ENCODE measurements around the gene CLDN22.

The CLDN22 gene

GRCh38 chr4:183353557-183353956 lies 33.5 kb upstream of the CLDN22 start:
- ChIA-PET POLR2A (ENCODE audit: low non-redundant PET) (no interaction called here), CTCF (no interaction called here)
- no peak for DNase-seq (ENCODE audit: low spot score)

GRCh38 chr4:183352546-183352945 lies 32.5 kb upstream of the CLDN22 start:
- no peak for TF ChIP-seq CTCF (conservative IDR thresholded peaks at IDR 0.05; ENCODE audit: low read depth)
- ChIA-PET CTCF (no interaction called here), POLR2A (ENCODE audit: low non-redundant PET) (no interaction called here)
- no peak for DNase-seq (ENCODE audit: low spot score)
- no peak overlapping the region for H3K27ac ChIP-seq

More at GRCh38 chr4:183353557-183353956, 33.5 kb upstream of the CLDN22 start:
- no peak for TF ChIP-seq CTCF (conservative IDR thresholded peaks at IDR 0.05; ENCODE audit: low read depth)
- H3K27ac ChIP-seq: no peak overlapping the region

- TF ChIP-seq CTCF (conservative IDR thresholded peaks at IDR 0.05; ENCODE audit: low read depth): no peak
- ChIA-PET CTCF (interaction anchor here (0.6 to 0.7 kb wide), 2 partner anchors 57 to 412 kb away, joined by 3 read pairs; no protein-coding TSS in a partner anchor), POLR2A (ENCODE audit: low non-redundant PET) (no interaction called here)
- no peak for DNase-seq (ENCODE audit: low spot score)
- no peak overlapping the region for H3K27ac ChIP-seq
Measured at GRCh38 chr4:183350317-183351071, 30.4 kb upstream of the CLDN22 start.

GRCh38 chr4:183349673-183350072 lies 29.6 kb upstream of the CLDN22 start:
- peak; percentile 68 for DNase-seq (ENCODE audit: low spot score)
- H3K27ac ChIP-seq: no peak overlapping the region
- TF ChIP-seq CTCF (conservative IDR thresholded peaks at IDR 0.05; ENCODE audit: low read depth): no peak
- ChIA-PET CTCF (no interaction called here), POLR2A (ENCODE audit: low non-redundant PET) (no interaction called here)

GRCh38 chr4:183348706-183349659 lies 28.9 kb upstream of the CLDN22 start:
- ChIA-PET POLR2A (ENCODE audit: low non-redundant PET) (no interaction called here), CTCF (no interaction called here)
- H3K27ac ChIP-seq: no peak overlapping the region
- peak; percentile 58 for DNase-seq (ENCODE audit: low spot score)
- TF ChIP-seq CTCF (conservative IDR thresholded peaks at IDR 0.05; ENCODE audit: low read depth): no peak

GRCh38 chr4:183348136-183348535 lies 28.1 kb upstream of the CLDN22 start:
- TF ChIP-seq CTCF (conservative IDR thresholded peaks at IDR 0.05; ENCODE audit: low read depth): no peak
- no peak for DNase-seq (ENCODE audit: low spot score)
- H3K27ac ChIP-seq: no peak overlapping the region
- CTCF ChIA-PET: no interaction called here
- POLR2A ChIA-PET (ENCODE audit: low non-redundant PET): no interaction called here

All from RWPE1 (cell line).